ENCODE results near the gene SLC37A4.
"Not testable (repeated sequence)": the region's sequence is repeated elsewhere in the genome, so short reads cannot be mapped to it uniquely, and the experiment has no call there.

SLC37A4 gene

DNA sequence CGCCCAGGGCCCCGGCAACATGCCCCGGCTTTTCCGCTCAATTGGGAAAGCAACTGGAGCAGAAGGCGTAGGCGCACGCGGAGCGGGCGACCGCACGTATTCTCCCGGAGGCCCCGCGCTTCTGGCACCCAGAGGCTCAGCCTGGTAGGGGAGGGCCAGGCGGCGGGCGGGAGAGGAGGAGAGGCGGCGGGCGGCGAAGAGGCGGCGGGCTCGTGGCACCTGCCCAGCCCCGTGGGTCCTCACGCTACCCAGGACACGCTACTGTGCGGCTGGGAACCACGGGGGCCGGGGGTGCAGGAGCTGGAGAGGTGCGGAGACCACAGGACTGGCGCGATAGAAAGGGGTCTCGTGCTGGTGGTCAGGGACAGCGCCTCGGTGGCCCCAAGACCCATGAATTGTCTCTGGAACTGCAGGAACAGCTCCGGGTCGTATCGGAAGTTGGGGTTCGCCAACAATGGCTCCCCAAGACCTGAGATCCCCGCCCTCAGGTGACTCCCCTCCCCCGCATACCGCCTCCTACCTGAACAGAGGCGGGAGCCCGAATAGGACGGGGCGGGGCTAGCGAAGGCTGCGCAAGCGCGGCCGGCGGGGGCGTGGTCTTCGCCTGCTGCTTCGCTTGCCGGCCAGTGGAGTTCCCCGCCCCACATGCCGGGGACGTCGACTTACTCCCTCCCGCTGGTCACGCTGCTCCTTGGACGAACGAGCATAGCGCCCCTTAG, at the start of gene SLC37A4:
Gene SLC37A4, minus strand, starts transcription at position 549 of the 719 bp plus-strand sequence.
- DNase-seq (ENCODE audit: insufficient read length, low spot score) = peak; percentile 98
- FAIRE-seq = peak; percentile 98

- FAIRE-seq (no peak), DNase-seq (ENCODE audit: insufficient read length, low spot score) (no peak)
Measured at GRCh38 chr11:119078675-119079420, 48.2 kb upstream of the SLC37A4 start.

DNA sequence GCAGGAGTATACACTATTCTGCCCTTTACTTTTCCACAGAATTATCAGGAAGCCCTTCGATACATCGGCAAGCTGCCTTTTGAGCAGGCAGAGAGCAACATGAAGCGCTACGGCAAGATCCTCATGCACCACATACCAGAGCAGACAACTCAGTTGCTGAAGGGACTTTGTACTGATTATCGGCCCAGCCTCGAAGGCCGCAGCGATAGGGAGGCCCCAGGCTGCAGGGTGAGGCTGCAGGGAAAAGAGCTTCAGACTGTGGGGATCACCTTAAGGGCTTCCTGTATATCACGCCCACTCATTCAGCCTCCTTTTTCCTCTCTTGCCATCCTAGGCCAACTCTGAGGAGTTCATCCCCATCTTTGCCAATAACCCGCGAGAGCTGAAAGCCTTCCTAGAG, 47.2 kb upstream of the SLC37A4 start:
- FAIRE-seq = no peak

GRCh38 chr11:119067371-119068222, 36.9 kb upstream of the SLC37A4 start, which contains the start of gene VPS11:
Gene VPS11, plus strand, starts transcription at chr11:119067818. Its CDS starts 6 bp downstream, at chr11:119067824.
- FAIRE-seq = peak; percentile 83
- DNase-seq (ENCODE audit: insufficient read length, low spot score) = peak; percentile 98

More for the DNA sequence above, 47.2 kb upstream of the SLC37A4 start:
- no peak for DNase-seq (ENCODE audit: insufficient read length, low spot score)

GRCh38 chr11:119065369-119065768, 34.7 kb upstream of the SLC37A4 start:
- no peak for DNase-seq (ENCODE audit: insufficient read length, low spot score)
- no peak for FAIRE-seq

DNA sequence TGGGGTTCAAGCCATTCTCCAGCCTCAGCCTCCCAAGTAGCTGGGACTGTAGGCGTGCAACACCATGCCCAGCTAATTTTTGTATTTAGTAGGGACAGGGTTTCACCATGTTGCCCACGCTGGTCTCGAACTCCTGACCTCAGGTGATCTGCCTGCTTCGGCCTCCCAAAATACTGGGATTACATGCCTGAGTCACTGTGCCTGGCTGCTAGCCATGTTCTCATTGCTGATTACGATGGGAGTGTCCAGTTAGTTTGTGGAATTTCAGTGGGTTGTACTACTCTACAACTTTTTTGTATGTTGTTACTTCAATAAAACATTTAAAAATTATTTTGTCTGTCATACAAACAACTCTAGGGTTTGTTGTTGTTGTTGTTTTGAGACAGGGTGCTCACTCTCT, 32.1 kb upstream of the SLC37A4 start:
- FAIRE-seq = no peak
- no peak for DNase-seq (ENCODE audit: insufficient read length, low spot score)

DNA sequence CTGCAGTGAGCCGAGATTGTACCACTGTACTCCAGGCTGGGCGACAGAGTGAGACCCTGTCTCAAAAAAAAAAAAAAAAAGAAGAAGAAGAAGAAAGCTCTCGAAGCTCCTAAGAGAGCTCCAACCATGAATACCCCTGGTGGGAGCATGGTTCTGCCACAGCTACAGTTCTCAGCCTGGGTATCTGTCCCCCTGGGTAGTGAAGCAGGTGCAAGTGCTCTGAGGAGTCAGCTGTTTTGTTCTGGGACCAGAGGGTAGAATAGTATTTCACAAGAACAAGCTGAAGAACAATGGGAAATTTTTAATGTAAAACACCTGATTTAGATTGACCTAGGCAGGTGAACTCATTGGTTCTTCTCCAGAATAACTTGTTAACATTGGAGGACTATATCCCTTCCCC, 30.6 kb upstream of the SLC37A4 start:
- DNase-seq (ENCODE audit: insufficient read length, low spot score) (no peak), FAIRE-seq (no peak)

DNA sequence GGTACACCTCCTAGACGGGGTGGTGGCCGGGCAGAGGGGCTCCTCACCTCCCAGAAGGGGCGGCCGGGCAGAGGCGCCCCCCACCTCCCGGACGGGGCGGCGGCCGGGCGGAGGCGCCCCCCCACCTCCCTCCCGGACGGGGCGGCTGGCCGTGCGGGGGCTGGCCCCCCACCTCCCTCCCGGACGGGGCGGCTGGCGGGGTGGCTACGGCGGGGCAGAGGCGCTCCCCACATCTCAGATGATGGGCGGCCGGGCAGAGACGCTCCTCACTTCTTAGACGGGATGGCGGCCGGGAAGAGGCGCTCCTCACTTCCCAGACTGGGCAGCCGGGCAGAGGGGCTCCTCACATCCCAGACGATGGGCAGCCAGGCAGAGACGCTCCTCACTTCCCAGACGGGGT, 28.5 kb upstream of the SLC37A4 start:
- FAIRE-seq = not testable (repeated sequence)

GRCh38 chr11:119057000-119057769, 26.5 kb upstream of the SLC37A4 start, which contains the start of gene HYOU1:
Gene HYOU1, minus strand, starts transcription at chr11:119057205. Its CDS starts 1,045 bp downstream, at chr11:119056160.
- FAIRE-seq (peak; percentile 94), DNase-seq (ENCODE audit: insufficient read length, low spot score) (peak; percentile 96)

More for the DNA sequence above, 28.5 kb upstream of the SLC37A4 start:
- not testable (repeated sequence) for DNase-seq (ENCODE audit: insufficient read length, low spot score)

DNA sequence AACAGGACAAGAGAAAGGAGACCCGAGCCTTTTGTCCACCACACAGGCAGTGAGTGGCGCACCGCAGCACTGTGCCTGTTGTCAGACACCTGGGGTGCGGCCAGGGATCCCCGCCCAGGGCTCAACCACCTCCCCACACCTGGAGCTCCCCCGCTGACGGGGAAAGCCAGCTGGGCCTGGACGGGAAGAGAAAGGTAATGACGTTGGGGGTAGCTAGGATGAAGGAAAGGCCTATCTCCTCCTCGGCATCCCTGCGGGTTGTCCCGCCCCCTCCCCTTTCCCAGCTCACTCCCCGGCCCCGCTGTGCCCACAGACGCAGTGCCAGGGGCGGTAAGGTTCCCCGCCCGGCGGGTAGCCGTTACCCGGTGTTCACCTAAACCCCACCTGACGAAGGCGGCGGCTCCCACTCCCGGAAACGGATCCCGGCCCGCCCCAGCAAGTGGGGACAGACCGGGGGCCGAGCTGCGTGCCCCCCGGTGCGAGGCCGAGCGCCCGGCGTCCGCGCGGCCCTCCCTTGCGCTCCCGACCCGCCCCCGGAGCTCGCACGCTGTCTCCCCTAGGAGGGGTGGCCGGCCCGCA, 25.8 kb upstream of the SLC37A4 start:
- FAIRE-seq = no peak
- peak; percentile 22 for DNase-seq (ENCODE audit: insufficient read length, low spot score)

- peak; percentile 44 for DNase-seq (ENCODE audit: insufficient read length, low spot score)
- FAIRE-seq = peak; percentile 4
Measured at GRCh38 chr11:119055901-119056300, 25.2 kb upstream of the SLC37A4 start.

DNA sequence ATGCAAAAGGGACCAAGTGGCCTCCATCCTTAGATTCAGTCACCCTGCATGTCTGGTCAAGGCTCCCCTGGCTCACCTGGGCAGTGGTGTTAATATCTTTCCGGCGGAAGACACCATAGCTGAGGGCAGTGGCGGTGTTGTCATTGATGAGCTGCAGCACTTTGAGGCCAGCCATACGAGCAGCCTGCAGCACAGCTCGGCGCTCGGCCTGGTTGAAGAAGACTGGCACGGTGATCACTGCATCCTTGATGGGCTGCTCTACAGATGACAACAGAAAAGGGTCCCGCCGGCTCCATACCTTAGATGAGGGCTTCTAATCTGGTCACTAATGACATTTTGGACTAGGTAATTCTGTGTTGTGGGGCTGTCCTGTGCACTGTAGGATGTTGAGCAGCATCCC, 23.7 kb upstream of the SLC37A4 start:
- FAIRE-seq (no peak), DNase-seq (ENCODE audit: insufficient read length, low spot score) (no peak)

GRCh38 chr11:119052163-119052814, 21.6 kb upstream of the SLC37A4 start:
- FAIRE-seq = peak; percentile 44
- no peak for DNase-seq (ENCODE audit: insufficient read length, low spot score)

- no peak for FAIRE-seq
- DNase-seq (ENCODE audit: insufficient read length, low spot score) = no peak
Measured at GRCh38 chr11:119051440-119052162, 20.9 kb upstream of the SLC37A4 start.

DNA sequence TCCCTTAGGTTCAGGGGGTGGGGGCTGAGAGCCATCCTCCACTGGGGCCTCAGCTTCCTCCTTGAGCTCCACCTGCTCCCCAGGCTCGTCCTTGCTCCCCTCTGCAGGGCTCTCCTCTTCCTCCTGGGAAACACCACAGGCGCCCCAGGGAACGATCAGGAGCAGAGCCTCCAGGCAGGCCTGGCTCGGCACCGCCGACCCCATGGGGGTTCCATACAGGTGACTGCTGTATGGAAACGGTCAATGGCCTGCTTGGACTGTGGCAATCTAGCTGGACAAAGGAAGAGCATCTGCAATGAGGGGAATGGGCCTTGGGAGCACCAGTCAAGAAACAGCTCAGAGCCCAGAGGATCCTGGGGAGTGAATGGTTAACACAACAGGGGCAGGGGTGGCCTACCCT, 18.4 kb upstream of the SLC37A4 start:
- FAIRE-seq = no peak
- DNase-seq (ENCODE audit: insufficient read length, low spot score) = no peak

DNA sequence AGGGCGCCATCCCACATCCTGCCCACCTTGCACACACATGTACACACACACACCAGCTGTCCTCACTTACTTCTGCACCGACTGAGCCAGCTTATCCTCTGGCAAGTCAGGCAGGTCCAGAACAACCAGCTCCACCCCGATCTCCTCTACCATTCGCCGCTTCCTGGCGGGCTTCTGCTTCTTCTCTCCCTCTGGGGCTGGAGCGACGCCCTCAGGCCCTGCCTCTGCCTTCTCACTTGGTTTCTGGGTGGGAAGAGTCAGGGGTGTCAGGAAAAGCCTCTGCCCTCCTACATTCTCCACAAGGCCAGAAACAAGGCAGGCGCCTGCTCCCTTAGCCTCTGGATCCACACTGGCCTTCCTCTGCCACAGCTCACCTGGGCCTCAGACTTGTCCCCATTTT, 18.0 kb upstream of the SLC37A4 start:
- DNase-seq (ENCODE audit: insufficient read length, low spot score) = no peak

GRCh38 chr11:119047205-119047604, 16.5 kb upstream of the SLC37A4 start:
- no peak for DNase-seq (ENCODE audit: insufficient read length, low spot score)
- FAIRE-seq = no peak

More for the DNA sequence above, 18.0 kb upstream of the SLC37A4 start:
- FAIRE-seq = no peak

GRCh38 chr11:119046489-119046888, 15.8 kb upstream of the SLC37A4 start:
- FAIRE-seq (no peak), DNase-seq (ENCODE audit: insufficient read length, low spot score) (no peak)

DNA sequence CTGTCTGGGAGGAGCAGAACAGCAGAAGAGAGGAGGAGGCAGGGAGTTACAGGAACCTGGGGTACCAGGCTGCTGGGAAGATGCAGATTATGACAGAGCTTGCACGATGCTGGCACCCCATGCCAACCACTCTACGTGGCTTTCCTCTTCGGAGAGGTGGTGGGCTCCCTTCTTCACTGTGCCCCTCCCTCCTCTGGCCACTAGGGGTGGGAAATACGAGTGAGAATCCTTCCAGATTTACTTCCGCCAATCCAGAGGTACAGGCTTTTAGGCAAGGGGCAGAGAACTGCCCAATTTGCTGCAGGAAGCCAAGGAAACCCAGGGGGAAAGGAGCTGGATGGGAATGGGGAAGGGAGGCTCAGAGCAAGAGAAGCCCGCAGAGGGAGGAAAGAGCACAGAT, 14.0 kb upstream of the SLC37A4 start:
- FAIRE-seq (no peak), DNase-seq (ENCODE audit: insufficient read length, low spot score) (no peak)
